Measurements from ENCODE around the gene GPR158. TPM values are rescaled to one million over a fixed set of nuclear protein-coding genes. Genes with fewer than 3 reads are reported as not detected.

The GPR158 gene
- total RNA-seq, 1 experiment from 2014 or later: 0.24 TPM

GRCh38 chr10:25177093-25177753 is 2.4 kb downstream of the GPR158 start:
- no peak overlapping the region for H4K91ac ChIP-seq (ENCODE audit: insufficient read length, low read depth, low read length)
- Mint-ChIP-seq H3K9me3 (no peaks in the 10 kb centered on the region; a peak in 1 of 5 replicates), H3K4me3 (peak overlapping the region; percentile 77 to 86), H3K27ac (no peak overlapping the region), H3K27me3 (ENCODE audit: low read depth) (peaks cover 58% of the 10 kb centered on the region), H3K36me3 (ENCODE audit: insufficient read depth in 1 of 3, low read depth in 3 of 3) (no peaks in the 10 kb centered on the region; a peak in 1 of 7 replicates), H3K4me1 (peaks cover 13 to 15% of the 10 kb centered on the region in 2 experiments)
- H3K9me3 ChIP-seq (ENCODE audit: control insufficient read depth, low read depth, low read length): no peaks in the 10 kb centered on the region
- H3T11ph ChIP-seq (ENCODE audit: low read length): no peak overlapping the region
- no peak overlapping the region for H2BK12ac ChIP-seq (ENCODE audit: insufficient read length, low read depth, low read length)
- DNase-seq: no peak
- H2BK15ac ChIP-seq (ENCODE audit: low read depth, low read length): no peak overlapping the region
- peaks cover 8% of the 10 kb centered on the region; the same call in 1 of the 2 replicates for H3K27me3 ChIP-seq (ENCODE audit: insufficient read depth, low read length)
- no peak overlapping the region for H2BK20ac ChIP-seq (ENCODE audit: low read depth, low read length, poor library complexity, severe bottlenecking)
- no peak overlapping the region for H4K8ac ChIP-seq (replicated peaks; ENCODE audit: insufficient read length, low read depth, low read length)
- no peak for TF ChIP-seq CTCF (conservative IDR thresholded peaks at IDR 0.05)
- H2BK5ac ChIP-seq (ENCODE audit: insufficient read length, low read length): no peak overlapping the region
- H3K79me1 ChIP-seq (ENCODE audit: insufficient read depth, low read depth, low read length, poor library complexity, severe bottlenecking): no peaks in the 10 kb centered on the region
- H2AK5ac ChIP-seq (ENCODE audit: insufficient read length, low read length): no peak overlapping the region
- no peak overlapping the region for H3K14ac ChIP-seq (ENCODE audit: insufficient read depth, low read length)
- H3K9ac ChIP-seq (ENCODE audit: extremely low read depth, insufficient read length, low read length): no peak overlapping the region
- H3K4me2 ChIP-seq (ENCODE audit: insufficient read depth, insufficient read length, low read length): peak overlapping the region; percentile 66
- no peak overlapping the region for H4K5ac ChIP-seq (ENCODE audit: insufficient read length, low read depth, low read length)
- H3K23ac ChIP-seq (ENCODE audit: insufficient read length, low read depth, low read length): no peak overlapping the region
- H3K79me2 ChIP-seq (ENCODE audit: insufficient read depth, low read length): no peaks in the 10 kb centered on the region
- no peak overlapping the region for H3K56ac ChIP-seq (ENCODE audit: insufficient read length, low read depth, low read length)
- no peak overlapping the region for H3K27ac ChIP-seq (ENCODE audit: insufficient read length, low read depth, low read length)
- no peaks in the 10 kb centered on the region for H4K20me1 ChIP-seq (ENCODE audit: control insufficient read depth, insufficient read depth, insufficient read length)
- no peaks in the 10 kb centered on the region for H3K4me1 ChIP-seq (ENCODE audit: insufficient read depth, low read length)
- no peak overlapping the region for H2AFZ ChIP-seq (ENCODE audit: low read length)
- H3K18ac ChIP-seq (ENCODE audit: insufficient read length, low read depth, low read length): no peak overlapping the region
- no peak overlapping the region for H3K4ac ChIP-seq (ENCODE audit: low read depth, low read length)
- H2BK120ac ChIP-seq (ENCODE audit: low read depth, low read length, poor library complexity, severe bottlenecking): no peak overlapping the region
- no CpG with 5 or more reads among the region's 2 CpGs for WGBS (ENCODE audit: extremely low coverage, insufficient read length, low lambda C conversion rate)
- peaks cover 22% of the 10 kb centered on the region for H3K23me2 ChIP-seq (ENCODE audit: insufficient read length, low read depth, low read length, poor library complexity, severe bottlenecking)
